GM19023 (cell line): ENCODE measurements around the gene SLC7A4.
"Not testable (repeated sequence)": the region's sequence is repeated elsewhere in the genome, so short reads cannot be mapped to it uniquely, and the experiment has no call there.

Source experiments
- ATAC-seq: cut with Tn5 transposase; IDR thresholded peaks from one replicate; pipeline ENCODE4 v1.9.1; 2021; ENCODE audit warnings: mild to moderate bottlenecking, moderate library complexity; ENCODE audit not compliant: unreplicated experiment

The SLC7A4 gene

GRCh38 chr22:21032037-21032867, at the start of gene SLC7A4:
TSS of gene SLC7A4 (minus strand) at chr22:21032561. CDS start at chr22:21031812, 749 bp downstream.
- ATAC-seq: no peak

GRCh38 chr22:21080435-21081137, 48.2 kb upstream of the SLC7A4 start:
- ATAC-seq: no peak

GRCh38 chr22:21079493-21079892, 47.1 kb upstream of the SLC7A4 start:
- ATAC-seq: no peak

GRCh38 chr22:21078916-21079315, 46.6 kb upstream of the SLC7A4 start:
- ATAC-seq: no peak

GRCh38 chr22:21077884-21078508, 45.6 kb upstream of the SLC7A4 start:
- ATAC-seq: no peak

GRCh38 chr22:21076912-21077625, 44.7 kb upstream of the SLC7A4 start:
- no peak for ATAC-seq

- ATAC-seq: no peak
These were observed 43.3 kb upstream of the SLC7A4 start for GRCh38 chr22:21075516-21076138.

- no peak for ATAC-seq
These were observed 41.8 kb upstream of the SLC7A4 start for GRCh38 chr22:21074102-21074715.

GRCh38 chr22:21073482-21073881, 41.1 kb upstream of the SLC7A4 start:
- no peak for ATAC-seq

GRCh38 chr22:21073023-21073422, 40.7 kb upstream of the SLC7A4 start:
- no peak for ATAC-seq

- ATAC-seq: not testable (repeated sequence)
These were observed 39.4 kb upstream of the SLC7A4 start for GRCh38 chr22:21071796-21072195.

GRCh38 chr22:21070690-21071615, 38.6 kb upstream of the SLC7A4 start:
- no peak for ATAC-seq

- no peak for ATAC-seq
These were observed 37.0 kb upstream of the SLC7A4 start for GRCh38 chr22:21069375-21069774.

- ATAC-seq: no peak
These were observed 36.4 kb upstream of the SLC7A4 start for GRCh38 chr22:21068681-21069276.

GRCh38 chr22:21067901-21068680, 35.7 kb upstream of the SLC7A4 start:
- no peak for ATAC-seq

GRCh38 chr22:21067075-21067900, 34.9 kb upstream of the SLC7A4 start:
- no peak for ATAC-seq
